PC-3 (cell line): ENCODE results near the gene C19orf25. TPM values are rescaled to one million over a fixed set of nuclear protein-coding genes. Genes with fewer than 3 reads are reported as not detected.

Experiments used
- ATAC-seq: fragments of 200-7000 bp; cut with Tn5 transposase; 2 replicates; pipeline ENCODE4 v1.9.1; 2020; ENCODE audit warnings: mild to moderate bottlenecking, moderate library complexity
- BruUV-seq: library from RNA; stranded (reverse); fragments of 400-500 nt; replicated peaks from 2 replicates; lab custom pipeline; 2021; lab: Mats Ljungman, UMichigan
- CTCF ChIA-PET: fragments of 300-600 bp; sonication (Branson Sonifier 250); formaldehyde crosslinking; loops from one replicate; lab custom pipeline; 2022; ENCODE audit warnings: antibody characterized with exemption; lab: Charles Lee
- POLR2A ChIA-PET: fragments of 300-600 bp; sonication (Branson Sonifier 250); formaldehyde crosslinking; loops from one replicate; lab custom pipeline; 2022; ENCODE audit warnings: antibody characterized with exemption; ENCODE audit not compliant: unreplicated experiment; lab: Charles Lee
- DNase-seq: peaks from one replicate; pipeline ENCODE4 v3.0.0-alpha.2; 2015
- H2AFZ ChIP-seq: fragments of 300-600 bp; sonication (generic); 2 replicates; pipeline ENCODE4 v1.6.0; 2016; ENCODE audit warnings: antibody characterized with exemption, low read length
- H3F3A ChIP-seq: fragments of 300-600 bp; sonication (generic); one replicate; pipeline ENCODE4 v1.6.0; 2017; ENCODE audit warnings: antibody characterized with exemption, low read length, control low read depth, mild to moderate bottlenecking; ENCODE audit not compliant: unreplicated experiment
- H3K27ac ChIP-seq: fragments of 300-600 bp; sonication (generic); 2 replicates; pipeline ENCODE4 v1.5.1; 2016; ENCODE audit warnings: mild to moderate bottlenecking, low read length
- H3K27me3 ChIP-seq: fragments of 300-600 bp; sonication (generic); 2 replicates; pipeline ENCODE4 v1.6.1; 2016; ENCODE audit warnings: low read length, mixed read lengths
- H3K36me3 ChIP-seq: fragments of 300-600 bp; sonication (generic); 2 replicates; pipeline ENCODE4 v1.6.1; 2016; ENCODE audit warnings: low read depth, mixed run types, low read length, mixed read lengths
- H3K4me1 ChIP-seq: fragments of 300-600 bp; sonication (generic); 2 replicates; pipeline ENCODE4 v1.5.1; 2016; ENCODE audit warnings: low read length; ENCODE audit not compliant: insufficient read depth
- H3K4me2 ChIP-seq: fragments of 300-600 bp; sonication (generic); 2 replicates; pipeline ENCODE4 v1.6.0; 2016; ENCODE audit warnings: low read length
- H3K4me3 ChIP-seq: fragments of 300-600 bp; sonication (generic); 2 replicates; pipeline ENCODE4 v1.5.1; 2016; ENCODE audit warnings: mild to moderate bottlenecking, low read length, mixed read lengths
- H3K79me2 ChIP-seq: fragments of 300-600 bp; sonication (generic); 2 replicates; pipeline ENCODE4 v1.6.1; 2017; ENCODE audit warnings: low read length, mixed read lengths
- H3K9ac ChIP-seq: fragments of 300-600 bp; sonication (generic); 2 replicates; pipeline ENCODE4 v1.6.0; 2016; ENCODE audit warnings: mild to moderate bottlenecking, low read length
- H3K9me2 ChIP-seq: fragments of 300-600 bp; sonication (generic); replicated peaks from 2 replicates; pipeline ENCODE4 v1.6.1; 2016; ENCODE audit warnings: mixed run types, low read length, mixed read lengths
- H3K9me3 ChIP-seq: fragments of 300-600 bp; sonication (generic); 2 replicates; pipeline ENCODE4 v1.6.1; 2016; ENCODE audit warnings: low read length, mixed read lengths
- H4K20me1 ChIP-seq: fragments of 300-600 bp; sonication (generic); 2 replicates; pipeline ENCODE4 v1.6.1; 2016; ENCODE audit warnings: low read length, mixed read lengths
- CTCF ChIP-seq: fragments of 300-600 bp; sonication (generic); conservative IDR thresholded peaks from 2 replicates; pipeline ENCODE4 v1.5.1; 2017; ENCODE audit warnings: antibody characterized with exemption, low read depth, mild to moderate bottlenecking, low read length
- EZH2 ChIP-seq: fragments of 300-600 bp; sonication (generic); IDR thresholded peaks from one replicate; pipeline ENCODE4 v1.6.1; 2017; ENCODE audit warnings: antibody characterized with exemption, mild to moderate bottlenecking, low read length; ENCODE audit not compliant: unreplicated experiment
- EZH2phosphoT487 ChIP-seq: fragments of 300-600 bp; sonication (generic); IDR thresholded peaks from 2 replicates; pipeline ENCODE4 v1.6.1; 2018; ENCODE audit warnings: mild to moderate bottlenecking, antibody characterized with exemption, low read length, borderline replicate concordance
- intact Hi-C: fragments of 100-400 bp; cut with micrococcal nuclease; formaldehyde crosslinking; loops from 2 replicates; pipeline ENCODE4 v1.9.0; 2023
- total RNA-seq: library from RNA; depleted of rRNA; stranded (reverse); fragments of >200 nt; gene quantifications from 2 replicates; pipeline ENCODE4 v1.2.3, GENCODE V29; 2014

The C19orf25 gene
- total RNA-seq, 1 experiment from 2014 or later, result 45.0 TPM

- H3K79me2 ChIP-seq, result peaks cover 24% of the 10 kb centered on the region
- peak; percentile 54 for DNase-seq
- no peaks in the 10 kb centered on the region for H3K9me3 ChIP-seq
- H3K27me3 ChIP-seq, result no peaks in the 10 kb centered on the region
- ChIA-PET POLR2A (no interaction called here), CTCF (interaction anchor here (0.9 kb wide), 1 partner anchor 20 kb away, joined by 4 read pairs; the partner anchor contains the start of gene REEP6)
- H2AFZ ChIP-seq, result no peak overlapping the region
- no peaks in the 10 kb centered on the region for H3K36me3 ChIP-seq
- no peaks in the 10 kb centered on the region for H3K9me2 ChIP-seq
- no peak overlapping the region for H3K27ac ChIP-seq
- TF ChIP-seq EZH2phosphoT487 (no peak), CTCF (no peak), EZH2 (no peak)
- ATAC-seq, result peak; percentile 38
- intact Hi-C loops, result no loop called here
- peaks cover 18% of the 10 kb centered on the region for H3K4me1 ChIP-seq
- no TSS peak for BruUV-seq
- no peaks in the 10 kb centered on the region for H4K20me1 ChIP-seq
- H3K9ac ChIP-seq, result no peak overlapping the region
- peak overlapping the region; percentile 72 for H3K4me3 ChIP-seq
- no peaks in the 10 kb centered on the region for H3F3A ChIP-seq
- H3K4me2 ChIP-seq, result peak overlapping the region; percentile 90
These were observed 8.0 kb downstream of the C19orf25 start for GRCh38 chr19:1471010-1471514.

GRCh38 chr19:1470305-1471009 lies 8.6 kb downstream of the C19orf25 start:
- no peaks in the 10 kb centered on the region for H4K20me1 ChIP-seq
- BruUV-seq, result no TSS peak
- no peaks in the 10 kb centered on the region for H3F3A ChIP-seq
- peak overlapping the region; percentile 31; the same call in 1 of the 2 replicates for H3K9ac ChIP-seq
- H3K4me3 ChIP-seq, result peak overlapping the region; percentile 72
- intact Hi-C loops, result no loop called here
- H3K36me3 ChIP-seq, result no peaks in the 10 kb centered on the region
- no peaks in the 10 kb centered on the region for H3K27me3 ChIP-seq
- H3K4me2 ChIP-seq, result peak overlapping the region; percentile 90
- H3K79me2 ChIP-seq, result peaks cover 24% of the 10 kb centered on the region
- TF ChIP-seq EZH2phosphoT487, result no peak
- ChIA-PET POLR2A (no interaction called here), CTCF (no interaction called here)
- peaks cover 18% of the 10 kb centered on the region for H3K4me1 ChIP-seq
- no peaks in the 10 kb centered on the region for H3K9me2 ChIP-seq
- ATAC-seq, result peak; percentile 51
- 0 out of 2 replicates have a peak overlapping the region, but pooled peaks have one; percentile 34 for H2AFZ ChIP-seq
- peak; percentile 61 for DNase-seq
- H3K27ac ChIP-seq, result no peak overlapping the region
- H3K9me3 ChIP-seq, result no peaks in the 10 kb centered on the region

GRCh38 chr19:1470055-1470304 lies 9.0 kb downstream of the C19orf25 start:
- no peaks in the 10 kb centered on the region for H3K36me3 ChIP-seq
- peak overlapping the region; percentile 31 for H3K9ac ChIP-seq
- no peak for DNase-seq
- H3K79me2 ChIP-seq, result peaks cover 26% of the 10 kb centered on the region
- intact Hi-C loops, result no loop called here
- H4K20me1 ChIP-seq, result no peaks in the 10 kb centered on the region
- no peaks in the 10 kb centered on the region for H3K9me3 ChIP-seq
- POLR2A ChIA-PET, result no interaction called here
- peak overlapping the region; percentile 90 for H3K4me2 ChIP-seq
- no peaks in the 10 kb centered on the region for H3K27me3 ChIP-seq
- H2AFZ ChIP-seq, result no peak overlapping the region
- peak overlapping the region; percentile 72 for H3K4me3 ChIP-seq
- no peaks in the 10 kb centered on the region for H3K9me2 ChIP-seq
- ATAC-seq, result peak; percentile 5
- no peak for TF ChIP-seq CTCF
- peaks cover 18% of the 10 kb centered on the region for H3K4me1 ChIP-seq
- BruUV-seq, result no TSS peak
- no peaks in the 10 kb centered on the region for H3F3A ChIP-seq
- no peak overlapping the region for H3K27ac ChIP-seq
- CTCF ChIA-PET, result no interaction called here
